Esophagus squamous epithelium (tissue), 4 donors: Measurements from ENCODE around the gene CFAP20.

Source experiments
- CTCF ChIP-seq, 6 experiments: fragments of 450-650 bp in 4 of 6; fragments of 200-600 bp in 2 of 6; sonication (generic) in 2 of 6; IDR thresholded peaks; one replicate each; pipeline ENCODE4 v1.5.1; 2016 to 2019; ENCODE audit warnings: antibody characterized with exemption in 6 of 6, mild to moderate bottlenecking in 4 of 6, moderate library complexity in 4 of 6
- POLR2A ChIP-seq, 4 donors: fragments of 450-650 bp; IDR thresholded peaks; one replicate each; pipeline ENCODE4 v1.6.1; 2017; ENCODE audit warnings: antibody characterized with exemption in 4 of 4, mild to moderate bottlenecking in 4 of 4, moderate library complexity in 3 of 4

GRCh38 chr16:58088091-58088490 lies 41.1 kb downstream of the CFAP20 start:
- TF ChIP-seq POLR2A (IDR thresholded peaks at IDR 0.05) = no peak
- TF ChIP-seq CTCF (IDR thresholded peaks at IDR 0.05) = no peak
